Measurements from ENCODE around the gene HPS3. TPM values are rescaled to one million over a fixed set of nuclear protein-coding genes. Genes with fewer than 3 reads are reported as not detected.

The HPS3 gene
- total RNA-seq, 2 experiments from 2014 or later, result 16.4 to 18.2 TPM

GRCh38 chr3:149119466-149119865, 10.0 kb upstream of the HPS3 start:
- CTCF ChIA-PET, result interaction anchor here (0.9 to 8.0 kb wide), 14 partner anchors 11 to 224 kb away, joined by 3 to 124 read pairs (median 5); partner anchors contain the start of genes GYG1 and HPS3
- no peak overlapping the region for H3K4me3 Mint-ChIP-seq
- DNase-seq (no peak), ATAC-seq (no peak)
- no peak overlapping the region for H3K27ac Mint-ChIP-seq
- no peaks in the 10 kb centered on the region for H3K36me3 Mint-ChIP-seq (ENCODE audit: low read depth)
- no peaks in the 10 kb centered on the region for H3K9me3 Mint-ChIP-seq
- H3K27me3 Mint-ChIP-seq, result no peaks in the 10 kb centered on the region
- no peaks in the 10 kb centered on the region for H3K4me1 Mint-ChIP-seq (ENCODE audit: low read depth)
- POLR2A ChIA-PET, result no interaction called here
- intact Hi-C loops (cut with micrococcal nuclease), result loop anchor here (10.0 kb wide), 1 partner anchor 165 kb away; no protein-coding TSS in a partner anchor
- TF ChIP-seq, protein P1, sequence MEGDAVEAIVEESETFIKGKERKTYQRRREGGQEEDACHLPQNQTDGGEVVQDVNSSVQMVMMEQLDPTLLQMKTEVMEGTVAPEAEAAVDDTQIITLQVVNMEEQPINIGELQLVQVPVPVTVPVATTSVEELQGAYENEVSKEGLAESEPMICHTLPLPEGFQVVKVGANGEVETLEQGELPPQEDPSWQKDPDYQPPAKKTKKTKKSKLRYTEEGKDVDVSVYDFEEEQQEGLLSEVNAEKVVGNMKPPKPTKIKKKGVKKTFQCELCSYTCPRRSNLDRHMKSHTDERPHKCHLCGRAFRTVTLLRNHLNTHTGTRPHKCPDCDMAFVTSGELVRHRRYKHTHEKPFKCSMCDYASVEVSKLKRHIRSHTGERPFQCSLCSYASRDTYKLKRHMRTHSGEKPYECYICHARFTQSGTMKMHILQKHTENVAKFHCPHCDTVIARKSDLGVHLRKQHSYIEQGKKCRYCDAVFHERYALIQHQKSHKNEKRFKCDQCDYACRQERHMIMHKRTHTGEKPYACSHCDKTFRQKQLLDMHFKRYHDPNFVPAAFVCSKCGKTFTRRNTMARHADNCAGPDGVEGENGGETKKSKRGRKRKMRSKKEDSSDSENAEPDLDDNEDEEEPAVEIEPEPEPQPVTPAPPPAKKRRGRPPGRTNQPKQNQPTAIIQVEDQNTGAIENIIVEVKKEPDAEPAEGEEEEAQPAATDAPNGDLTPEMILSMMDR (IDR thresholded peaks at IDR 0.05), result no peak

- intact Hi-C loops (cut with micrococcal nuclease), result loop anchor here (1.0 to 10.0 kb wide), 2 partner anchors 153 to 364 kb away; no protein-coding TSS in a partner anchor
- H3K4me1 Mint-ChIP-seq (ENCODE audit: low read depth), result no peaks in the 10 kb centered on the region
- peaks cover 2% of the 10 kb centered on the region for H3K27me3 Mint-ChIP-seq
- H3K27ac Mint-ChIP-seq, result no peak overlapping the region
- H3K36me3 Mint-ChIP-seq (ENCODE audit: low read depth), result no peaks in the 10 kb centered on the region
- ATAC-seq, result peak; percentile 89
- CTCF ChIA-PET, result interaction anchor here (0.5 to 8.0 kb wide), 29 partner anchors 10 to 223 kb away, joined by 3 to 124 read pairs (median 4); partner anchors contain the start of genes GYG1 and HPS3
- POLR2A ChIA-PET, result no interaction called here
- H3K9me3 Mint-ChIP-seq, result no peaks in the 10 kb centered on the region
- TF ChIP-seq, protein P1 (IDR thresholded peaks at IDR 0.05), result peak; percentile 75
- no peak for DNase-seq
- H3K4me3 Mint-ChIP-seq, result no peak overlapping the region
Measured at GRCh38 chr3:149120051-149120972, 9.1 kb upstream of the HPS3 start.

GRCh38 chr3:149122721-149123578, 6.5 kb upstream of the HPS3 start:
- POLR2A ChIA-PET, result interaction anchor here (0.6 to 0.7 kb wide), 2 partner anchors 57 to 372 kb away, joined by 3 to 4 read pairs; no protein-coding TSS in a partner anchor
- no peak for ATAC-seq
- H3K4me1 Mint-ChIP-seq (ENCODE audit: low read depth), result no peaks in the 10 kb centered on the region
- no peaks in the 10 kb centered on the region for H3K9me3 Mint-ChIP-seq
- H3K36me3 Mint-ChIP-seq (ENCODE audit: low read depth), result no peaks in the 10 kb centered on the region
- CTCF ChIA-PET, result interaction anchor here (1.2 to 8.0 kb wide), 3 partner anchors 9 to 167 kb away, joined by 6 to 124 read pairs (median 31); no protein-coding TSS in a partner anchor
- no peak overlapping the region for H3K27ac Mint-ChIP-seq
- TF ChIP-seq, protein P1 (IDR thresholded peaks at IDR 0.05), result no peak
- intact Hi-C loops (cut with micrococcal nuclease), result loop anchor here (10.0 kb wide), 1 partner anchor 362 kb away; no protein-coding TSS in a partner anchor
- DNase-seq, result no peak
- peaks cover 2% of the 10 kb centered on the region for H3K27me3 Mint-ChIP-seq
- no peak overlapping the region for H3K4me3 Mint-ChIP-seq

GRCh38 chr3:149128821-149129220, 617 bp upstream of the HPS3 start:
- ChIA-PET CTCF (interaction anchor here (1.1 to 5.5 kb wide), 4 partner anchors 8 to 174 kb away, joined by 3 to 33 read pairs (median 8); no protein-coding TSS in a partner anchor), POLR2A (interaction anchor here (1.1 kb wide), 1 partner anchor 124 kb away, joined by 3 read pairs; no protein-coding TSS in a partner anchor)
- intact Hi-C loops (cut with micrococcal nuclease), result loop anchor here (10.0 kb wide), 1 partner anchor 356 kb away; no protein-coding TSS in a partner anchor
- Mint-ChIP-seq H3K27ac (peak overlapping the region; percentile 64), H3K4me1 (ENCODE audit: low read depth) (peaks cover 32% of the 10 kb centered on the region), H3K27me3 (peaks cover 2% of the 10 kb centered on the region), H3K9me3 (no peaks in the 10 kb centered on the region), H3K36me3 (ENCODE audit: low read depth) (peaks cover 2% of the 10 kb centered on the region), H3K4me3 (peak overlapping the region; percentile 95)
- no peak for ATAC-seq
- DNase-seq, result no peak
- TF ChIP-seq, protein P1 (IDR thresholded peaks at IDR 0.05), result no peak
